Endothelial cell of umbilical vein (primary cell): Measurements from ENCODE around the gene RANBP17. TPM values are rescaled to one million over a fixed set of nuclear protein-coding genes. Genes with fewer than 3 reads are reported as not detected.

Experiments
- BruUV-seq: library from RNA; stranded (reverse); fragments of 400-500 nt; replicated peaks from 2 replicates; lab custom pipeline; 2021; lab: Mats Ljungman, UMichigan
- CTCF ChIA-PET: fragments of 300-600, 350-600 bp; sonication (Branson Sonifier 250); formaldehyde crosslinking; loops from one replicate; lab custom pipeline; 2021; ENCODE audit warnings: antibody characterized with exemption, inconsistent platforms; lab: Charles Lee
- POLR2A ChIA-PET: fragments of 300-600, 350-600 bp; sonication (Branson Sonifier 250); formaldehyde crosslinking; loops from one replicate; lab custom pipeline; 2021; ENCODE audit warnings: antibody characterized with exemption, inconsistent platforms; lab: Charles Lee
- DNase-seq: peaks from one replicate; pipeline ENCODE4 v3.0.0-alpha.2; 2011; ENCODE audit warnings: low read depth, low spot score
- FAIRE-seq: peaks from 2 replicates; lab custom pipeline; 2011; peaks lifted over from hg19 to GRCh38; lab: Jason Lieb, UNC
- H2AFZ ChIP-seq: 2 replicates; pipeline ENCODE4 v1.6.0; 2012; ENCODE audit warnings: low read depth, low read length, control low read depth, inconsistent platforms
- H3K27ac ChIP-seq: 2 replicates; pipeline ENCODE4 v1.5.1; 2011; ENCODE audit warnings: low read depth, mild to moderate bottlenecking, control low read depth, low read length, moderate library complexity; ENCODE audit not compliant: insufficient read depth
- H3K27me3 ChIP-seq, 2 experiments: 2 replicates each; pipeline versions ENCODE4 v1.6.0 to v1.6.1; 2011; ENCODE audit warnings: low read length in 2 of 2, mixed read lengths in 1 of 2; ENCODE audit not compliant: control insufficient read depth in 2 of 2, insufficient read depth in 2 of 2
- H3K36me3 ChIP-seq, 2 experiments: 2 replicates in 1 of 2; 3 replicates in 1 of 2; pipeline ENCODE4 v1.5.1; 2011; ENCODE audit warnings: low read length in 2 of 2, mild to moderate bottlenecking in 1 of 2, moderate library complexity in 1 of 2; ENCODE audit not compliant: control insufficient read depth in 2 of 2, insufficient read depth in 2 of 2; ENCODE audit errors: extremely low read depth in 1 of 2
- H3K4me1 ChIP-seq: 3 replicates; pipeline ENCODE4 v1.5.1; 2011; ENCODE audit warnings: mild to moderate bottlenecking, low read length; ENCODE audit not compliant: control insufficient read depth, insufficient read depth; ENCODE audit errors: extremely low read depth
- H3K4me2 ChIP-seq: 2 replicates; pipeline ENCODE4 v1.6.1; 2011; ENCODE audit warnings: low read length, control low read depth, mixed read lengths; ENCODE audit not compliant: insufficient read depth
- H3K4me3 ChIP-seq, 3 experiments: fragments of 200-600 bp in 1 of 3; sonication (generic), shearing (Covaris generic) in 1 of 3; replicated peaks in 1 of 3; 2 replicates each; pipeline ENCODE4 v1.5.1; 2011 to 2016; ENCODE audit warnings: control low read depth in 3 of 3, low read length in 3 of 3, mild to moderate bottlenecking in 2 of 3, inconsistent platforms in 1 of 3, low read depth in 1 of 3, moderate library complexity in 1 of 3; ENCODE audit not compliant: insufficient read depth in 1 of 3
- H3K79me2 ChIP-seq: 2 replicates; pipeline ENCODE4 v1.6.0; 2012; ENCODE audit warnings: low read length, inconsistent platforms; ENCODE audit not compliant: control insufficient read depth, insufficient read depth
- H3K9ac ChIP-seq: replicated peaks from 2 replicates; pipeline ENCODE3; 2011; ENCODE audit warnings: low read length, control low read depth; ENCODE audit not compliant: insufficient read depth; ENCODE audit errors: extremely low read depth
- H3K9me1 ChIP-seq: replicated peaks from 3 replicates; pipeline ENCODE4 v1.6.0; 2011; ENCODE audit warnings: mild to moderate bottlenecking, low read length; ENCODE audit not compliant: control insufficient read depth, insufficient read depth; ENCODE audit errors: extremely low read depth
- H3K9me3 ChIP-seq: replicated peaks from 2 replicates; pipeline ENCODE4 v1.5.1; 2012; ENCODE audit warnings: low read length, inconsistent platforms; ENCODE audit not compliant: control insufficient read depth, insufficient read depth
- H4K20me1 ChIP-seq: replicated peaks from 2 replicates; pipeline ENCODE3; 2011; ENCODE audit warnings: mild to moderate bottlenecking, low read length; ENCODE audit not compliant: control insufficient read depth, insufficient read depth; ENCODE audit errors: extremely low read depth
- CTCF ChIP-seq, 2 donors: IDR thresholded peaks; 1 replicate in 1 of 2; 2 replicates in 1 of 2; pipeline ENCODE4 v1.5.1; 2011; ENCODE audit warnings: low read length in 2 of 2, mild to moderate bottlenecking in 2 of 2, moderate library complexity in 2 of 2, control low read depth in 1 of 2, inconsistent platforms in 1 of 2, low read depth in 1 of 2; ENCODE audit not compliant: insufficient read depth in 1 of 2; ENCODE audit errors: extremely low read depth in 1 of 2
- EZH2 ChIP-seq: IDR thresholded peaks from 2 replicates; pipeline ENCODE4 v1.6.1; 2012; ENCODE audit warnings: borderline replicate concordance, low read depth, mild to moderate bottlenecking, moderate library complexity, low read length, inconsistent platforms; ENCODE audit not compliant: severe bottlenecking
- FOS ChIP-seq: IDR thresholded peaks from 2 replicates; pipeline ENCODE4 v1.6.1; 2011; ENCODE audit warnings: mild to moderate bottlenecking, low read length, moderate library complexity, borderline replicate concordance; ENCODE audit not compliant: insufficient read depth
- GATA2 ChIP-seq: IDR thresholded peaks from 2 replicates; pipeline ENCODE4 v1.7.0; 2011; ENCODE audit warnings: low read depth, mild to moderate bottlenecking, moderate library complexity, mixed read lengths, low read length; ENCODE audit not compliant: insufficient read length, insufficient read depth
- JUN ChIP-seq: IDR thresholded peaks from 2 replicates; pipeline ENCODE4 v1.6.1; 2011; ENCODE audit warnings: borderline replicate concordance, low read depth; ENCODE audit not compliant: insufficient read length, insufficient read depth
- MAX ChIP-seq: IDR thresholded peaks from 2 replicates; pipeline ENCODE4 v1.6.1; 2011; ENCODE audit not compliant: insufficient read depth, insufficient read length
- MYC ChIP-seq: IDR thresholded peaks from one replicate; pipeline ENCODE4 v1.6.1; 2011; ENCODE audit warnings: mild to moderate bottlenecking, low read depth, low read length
- POLR2A ChIP-seq: IDR thresholded peaks from 2 replicates; pipeline ENCODE4 v1.6.1; 2012; ENCODE audit warnings: low read depth, mild to moderate bottlenecking, control low read depth, low read length
- POLR2AphosphoS5 ChIP-seq: IDR thresholded peaks from 2 replicates; pipeline ENCODE4 v1.6.1; 2012; ENCODE audit warnings: low read depth, mild to moderate bottlenecking, control low read depth, low read length, moderate library complexity; ENCODE audit not compliant: insufficient read depth
- dilution Hi-C: fragments of 300-500 bp; cut with MboI; formaldehyde crosslinking; loops from one replicate; pipeline ENCODE4 v1.15.0; 2019; ENCODE audit warnings: low sequenced_read_pairs; ENCODE audit not compliant: extremely low pct_ligation_motif_present
- intact Hi-C: fragments of 100-400 bp; cut with micrococcal nuclease; formaldehyde crosslinking; loops from one replicate; pipeline ENCODE4 v1.10.0; 2022
- polyA plus RNA-seq, 4 experiments: library from polyadenylated mRNA; depleted of rRNA in 3 of 4; stranded (reverse) in 3 of 4; unstranded in 1 of 4; fragments of >200 nt; gene quantifications; 2 replicates each; pipeline versions ENCODE4 v1.2.1 to v1.2.3, GENCODE V29; 2011 to 2012; ENCODE audit warnings: missing spikeins in 1 of 4
- total RNA-seq: library from RNA; stranded (reverse); gene quantifications from 2 replicates; pipeline ENCODE4 v1.2.3, GENCODE V29; 2021

The RANBP17 gene
- total and polyA plus RNA-seq, 2 donors (not counting 3 experiments of a cell fraction or from before 2014, with no cell fraction given): 5.6 to 13.6 TPM

- CTCF ChIA-PET: interaction anchor here (1.6 to 1.8 kb wide), 2 partner anchors 81 to 529 kb away, joined by 4 read pairs; no protein-coding TSS in a partner anchor
- dilution Hi-C loops: no loop called here
Measured at GRCh38 chr5:170813231-170813630, 48.6 kb upstream of the RANBP17 start.

More at GRCh38 chr5:170813231-170813630, 48.6 kb upstream of the RANBP17 start:
- H3K9me1 ChIP-seq: no peaks in the 10 kb centered on the region
- no peak overlapping the region for H3K4me3 ChIP-seq
- no peaks in the 10 kb centered on the region for H3K36me3 ChIP-seq
- no peak overlapping the region for H2AFZ ChIP-seq
- no peak overlapping the region for H3K27ac ChIP-seq
- no peaks in the 10 kb centered on the region for H3K9me3 ChIP-seq
- no peaks in the 10 kb centered on the region for H3K79me2 ChIP-seq
- no peaks in the 10 kb centered on the region for H3K4me1 ChIP-seq
- POLR2A ChIA-PET: interaction anchor here (0.5 kb wide), 1 partner anchor 82 kb away, joined by 4 read pairs; no protein-coding TSS in a partner anchor
- no peak overlapping the region for H3K4me2 ChIP-seq
- FAIRE-seq: no peak
- DNase-seq: no peak
- intact Hi-C loops: no loop called here
- peaks cover 0 to 4% of the 10 kb centered on the region in 2 experiments for H3K27me3 ChIP-seq
- no peaks in the 10 kb centered on the region for H4K20me1 ChIP-seq
- H3K9ac ChIP-seq: no peak overlapping the region
- BruUV-seq: no TSS peak
- TF ChIP-seq CTCF (IDR thresholded peaks at IDR 0.05; ENCODE audit: extremely low read depth in 1 of 2, insufficient read depth in 1 of 2, low read depth in 1 of 2, low read length in 2 of 2): no peak
- no peak for TF ChIP-seq FOS
- no peak for TF ChIP-seq EZH2
- no peak for TF ChIP-seq JUN
- no peak for TF ChIP-seq POLR2AphosphoS5
- no peak for TF ChIP-seq MYC
- TF ChIP-seq GATA2: no peak
- TF ChIP-seq MAX: no peak
- TF ChIP-seq POLR2A: no peak
